Fibroblast of villous mesenchyme (primary cell): ENCODE results near the gene WDSUB1. TPM values are rescaled to one million over a fixed set of nuclear protein-coding genes. Genes with fewer than 3 reads are reported as not detected.

Source experiments
- DNase-seq: peaks from one replicate; pipeline ENCODE4 v3.0.0-alpha.2; 2010; ENCODE audit warnings: low read depth
- H3K4me3 ChIP-seq: 2 replicates; pipeline ENCODE4 v1.5.1; 2011; ENCODE audit warnings: low read depth, mild to moderate bottlenecking, low read length
- total RNA-seq: library from RNA; depleted of rRNA; stranded (reverse); fragments of >200 nt; gene quantifications from 2 replicates; pipeline ENCODE4 v1.2.3, GENCODE V29; 2012
- TF ChIP-seq, protein P1 (sequence below): IDR thresholded peaks from 2 replicates; pipeline ENCODE4 v1.5.1; 2012; ENCODE audit warnings: low read depth, mild to moderate bottlenecking, low read length; ENCODE audit not compliant: insufficient read depth

WDSUB1 gene
- total RNA-seq, 1 donor: 5.2 TPM

- no peak overlapping the region for H3K4me3 ChIP-seq
- TF ChIP-seq, protein P1, sequence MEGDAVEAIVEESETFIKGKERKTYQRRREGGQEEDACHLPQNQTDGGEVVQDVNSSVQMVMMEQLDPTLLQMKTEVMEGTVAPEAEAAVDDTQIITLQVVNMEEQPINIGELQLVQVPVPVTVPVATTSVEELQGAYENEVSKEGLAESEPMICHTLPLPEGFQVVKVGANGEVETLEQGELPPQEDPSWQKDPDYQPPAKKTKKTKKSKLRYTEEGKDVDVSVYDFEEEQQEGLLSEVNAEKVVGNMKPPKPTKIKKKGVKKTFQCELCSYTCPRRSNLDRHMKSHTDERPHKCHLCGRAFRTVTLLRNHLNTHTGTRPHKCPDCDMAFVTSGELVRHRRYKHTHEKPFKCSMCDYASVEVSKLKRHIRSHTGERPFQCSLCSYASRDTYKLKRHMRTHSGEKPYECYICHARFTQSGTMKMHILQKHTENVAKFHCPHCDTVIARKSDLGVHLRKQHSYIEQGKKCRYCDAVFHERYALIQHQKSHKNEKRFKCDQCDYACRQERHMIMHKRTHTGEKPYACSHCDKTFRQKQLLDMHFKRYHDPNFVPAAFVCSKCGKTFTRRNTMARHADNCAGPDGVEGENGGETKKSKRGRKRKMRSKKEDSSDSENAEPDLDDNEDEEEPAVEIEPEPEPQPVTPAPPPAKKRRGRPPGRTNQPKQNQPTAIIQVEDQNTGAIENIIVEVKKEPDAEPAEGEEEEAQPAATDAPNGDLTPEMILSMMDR: no peak
Measured at GRCh38 chr2:159225025-159226016, 61.2 kb downstream of the WDSUB1 start.

GRCh38 chr2:159224061-159224813, 62.3 kb downstream of the WDSUB1 start:
- no peak for DNase-seq
- TF ChIP-seq, protein P1: no peak
- H3K4me3 ChIP-seq: no peak overlapping the region

More at GRCh38 chr2:159225025-159226016, 61.2 kb downstream of the WDSUB1 start:
- no peak for DNase-seq

GRCh38 chr2:159219394-159219998, 67.0 kb downstream of the WDSUB1 start:
- TF ChIP-seq, protein P1: no peak
- no peak for DNase-seq
- no peak overlapping the region for H3K4me3 ChIP-seq

GRCh38 chr2:159218389-159218788, 68.1 kb downstream of the WDSUB1 start:
- no peak for DNase-seq
- H3K4me3 ChIP-seq: no peak overlapping the region
- TF ChIP-seq, protein P1: no peak

GRCh38 chr2:159217676-159218075, 68.8 kb downstream of the WDSUB1 start:
- TF ChIP-seq, protein P1: no peak
- no peak for DNase-seq
- no peak overlapping the region for H3K4me3 ChIP-seq

- no peak for DNase-seq
- H3K4me3 ChIP-seq: no peak overlapping the region
- TF ChIP-seq, protein P1: no peak
Measured at GRCh38 chr2:159215116-159215515, 71.4 kb downstream of the WDSUB1 start.
